Upper lobe of left lung (tissue), 4 donors: ENCODE results near the gene RERE.

ENCODE experiments used
- CTCF ChIP-seq, 6 experiments: fragments of 450-650 bp in 4 of 6; fragments of 200-600 bp in 2 of 6; sonication (generic) in 2 of 6; IDR thresholded peaks; one replicate each; pipeline ENCODE4 v1.5.1; 2016 to 2019; ENCODE audit warnings: antibody characterized with exemption in 6 of 6
- POLR2A ChIP-seq, 4 donors: fragments of 450-650 bp; IDR thresholded peaks; one replicate each; pipeline ENCODE4 v1.5.1; 2016 to 2017; ENCODE audit warnings: antibody characterized with exemption in 4 of 4, mild to moderate bottlenecking in 2 of 4
- POLR2AphosphoS5 ChIP-seq, 2 donors: sonication (generic); formaldehyde crosslinking; IDR thresholded peaks; one replicate each; pipeline ENCODE4 v1.5.1; 2017; ENCODE audit warnings: antibody characterized with exemption in 2 of 2

- TF ChIP-seq CTCF (IDR thresholded peaks at IDR 0.05) (no peak), POLR2A (IDR thresholded peaks at IDR 0.05) (no peak), POLR2AphosphoS5 (IDR thresholded peaks at IDR 0.05) (no peak)
These were observed 71.6 kb downstream of the RERE start for GRCh38 chr1:8745749-8746390.
